WI38 (cell line): ENCODE data around the gene CDC26.

ENCODE experiments used
- H3K4me3 ChIP-seq: 2 replicates; pipeline ENCODE4 v1.5.1; 2011; ENCODE audit warnings: low read depth, mild to moderate bottlenecking, control low read depth, low read length
- TF ChIP-seq, protein P1 (sequence below): IDR thresholded peaks from 2 replicates; pipeline ENCODE4 v1.5.1; 2012; ENCODE audit warnings: low read depth, mild to moderate bottlenecking, control low read depth, low read length

CDC26 gene

DNA sequence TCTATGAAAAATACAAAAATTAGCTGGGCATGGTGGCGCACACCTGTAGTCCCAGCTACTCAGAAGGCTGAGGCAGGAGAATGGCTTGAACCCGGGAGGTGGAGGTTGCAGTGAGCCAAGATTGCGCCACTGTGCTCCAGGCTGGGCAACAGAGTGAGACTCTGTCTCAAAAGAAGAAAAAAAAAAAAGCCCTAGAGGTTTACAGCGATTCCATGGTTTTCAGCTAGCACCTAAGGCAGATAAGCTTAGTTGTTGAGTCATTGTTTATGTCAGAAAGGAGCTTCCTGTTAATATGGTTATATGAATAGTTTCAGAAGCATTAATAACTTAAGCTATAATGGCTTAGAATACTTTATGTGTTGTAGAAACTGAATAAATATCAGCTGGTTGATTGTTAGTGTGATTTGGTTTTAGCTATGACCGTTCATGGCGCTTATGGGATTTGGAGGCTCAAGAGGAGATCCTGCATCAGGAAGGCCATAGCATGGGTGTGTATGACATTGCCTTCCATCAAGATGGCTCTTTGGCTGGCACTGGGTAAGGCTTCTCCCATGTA, 14.8 kb upstream of the CDC26 start:
- no peak overlapping the region for H3K4me3 ChIP-seq
- TF ChIP-seq, protein P1, sequence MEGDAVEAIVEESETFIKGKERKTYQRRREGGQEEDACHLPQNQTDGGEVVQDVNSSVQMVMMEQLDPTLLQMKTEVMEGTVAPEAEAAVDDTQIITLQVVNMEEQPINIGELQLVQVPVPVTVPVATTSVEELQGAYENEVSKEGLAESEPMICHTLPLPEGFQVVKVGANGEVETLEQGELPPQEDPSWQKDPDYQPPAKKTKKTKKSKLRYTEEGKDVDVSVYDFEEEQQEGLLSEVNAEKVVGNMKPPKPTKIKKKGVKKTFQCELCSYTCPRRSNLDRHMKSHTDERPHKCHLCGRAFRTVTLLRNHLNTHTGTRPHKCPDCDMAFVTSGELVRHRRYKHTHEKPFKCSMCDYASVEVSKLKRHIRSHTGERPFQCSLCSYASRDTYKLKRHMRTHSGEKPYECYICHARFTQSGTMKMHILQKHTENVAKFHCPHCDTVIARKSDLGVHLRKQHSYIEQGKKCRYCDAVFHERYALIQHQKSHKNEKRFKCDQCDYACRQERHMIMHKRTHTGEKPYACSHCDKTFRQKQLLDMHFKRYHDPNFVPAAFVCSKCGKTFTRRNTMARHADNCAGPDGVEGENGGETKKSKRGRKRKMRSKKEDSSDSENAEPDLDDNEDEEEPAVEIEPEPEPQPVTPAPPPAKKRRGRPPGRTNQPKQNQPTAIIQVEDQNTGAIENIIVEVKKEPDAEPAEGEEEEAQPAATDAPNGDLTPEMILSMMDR = no peak

DNA sequence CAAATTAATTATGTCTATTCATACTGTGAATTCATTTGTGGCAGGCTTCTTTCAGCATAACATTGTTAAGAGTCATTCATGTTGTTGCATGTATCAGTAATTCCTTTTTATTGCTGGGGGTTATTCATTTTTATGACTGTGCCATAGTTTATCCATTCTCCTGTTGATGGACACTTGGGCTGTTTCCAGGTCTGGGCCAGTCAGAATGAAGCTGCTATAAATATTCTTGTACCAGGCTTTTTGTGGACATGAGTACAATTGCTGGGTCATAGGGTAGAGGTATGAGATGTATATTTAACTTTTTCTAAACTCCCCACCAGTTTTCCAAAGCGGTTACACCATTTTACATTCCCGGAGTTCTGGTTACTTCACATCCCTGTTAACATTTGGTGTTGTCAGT, 13.7 kb upstream of the CDC26 start:
- no peak overlapping the region for H3K4me3 ChIP-seq
- TF ChIP-seq, protein P1 = no peak

DNA sequence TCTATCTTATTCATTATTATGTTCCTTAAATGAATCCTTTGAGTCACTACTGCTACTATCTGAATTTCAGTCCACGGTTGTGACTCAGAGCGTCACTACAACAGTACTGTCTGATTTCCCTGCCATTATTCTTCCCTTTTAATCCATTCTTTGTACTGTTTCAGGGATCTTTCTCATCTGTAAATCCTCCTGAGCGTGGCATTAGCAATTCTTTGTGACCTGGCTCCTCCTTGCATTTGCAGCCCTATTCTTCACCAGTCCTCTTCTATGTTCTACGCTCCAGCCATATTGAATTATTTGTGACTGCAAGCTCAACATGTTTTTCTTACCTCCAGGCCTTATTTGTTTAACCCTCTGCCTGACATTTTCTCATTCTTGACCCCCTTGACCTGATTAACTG, 6.0 kb upstream of the CDC26 start:
- no peak overlapping the region for H3K4me3 ChIP-seq
- TF ChIP-seq, protein P1 = no peak

DNA sequence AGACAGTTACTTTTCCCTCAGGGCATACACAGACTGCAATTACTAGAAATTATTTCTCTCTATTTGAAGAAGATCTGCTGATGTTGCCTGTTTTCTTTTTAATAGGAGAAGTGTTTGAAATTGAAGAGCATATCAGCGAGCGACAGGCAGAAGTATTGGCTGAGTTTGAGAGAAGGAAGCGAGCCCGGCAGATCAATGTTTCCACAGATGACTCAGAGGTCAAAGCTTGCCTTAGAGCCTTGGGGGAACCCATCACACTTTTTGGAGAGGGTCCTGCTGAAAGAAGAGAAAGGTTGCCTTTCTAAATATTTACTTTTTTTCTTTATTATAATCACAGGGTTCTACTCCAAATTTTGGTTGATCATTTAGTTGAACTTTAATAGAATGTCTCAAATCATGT, 3.5 kb upstream of the CDC26 start:
- TF ChIP-seq, protein P1 = no peak
- no peak overlapping the region for H3K4me3 ChIP-seq

DNA sequence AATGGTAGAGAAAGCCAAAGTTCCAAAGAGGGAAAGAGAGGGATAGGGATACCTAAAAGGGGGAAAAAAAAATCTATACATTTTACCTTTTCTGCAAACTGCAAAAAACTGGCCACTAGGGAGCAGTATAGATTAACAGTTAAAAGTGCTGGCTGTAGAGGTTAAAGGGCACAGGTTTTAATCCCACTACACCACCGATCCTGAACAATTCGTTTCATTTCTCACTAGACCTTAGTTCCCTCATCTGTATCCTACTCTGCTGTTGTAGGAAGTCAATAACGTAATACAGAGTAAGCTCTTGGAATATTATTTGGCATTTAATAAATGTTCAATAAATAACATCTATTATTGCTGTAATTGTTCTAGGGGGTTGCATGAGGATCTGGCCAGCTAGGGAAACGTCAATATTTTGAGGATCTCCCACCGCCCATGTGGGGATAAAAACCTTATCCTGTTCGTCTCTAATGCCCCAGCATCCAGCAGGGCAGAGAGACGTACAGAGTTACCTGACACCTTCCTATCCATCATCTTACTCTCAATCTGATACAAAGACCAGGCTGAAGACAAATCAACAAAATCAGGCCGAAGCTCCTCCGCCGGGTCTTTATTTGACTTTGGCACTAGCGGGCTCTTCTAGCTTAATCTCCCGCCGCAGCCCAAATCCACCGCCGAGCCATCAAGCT, 757 bp downstream of the CDC26 start:
- H3K4me3 ChIP-seq = peak overlapping the region; percentile 80
- TF ChIP-seq, protein P1 = peak; percentile 31; the same call in 1 of the 2 replicates

DNA sequence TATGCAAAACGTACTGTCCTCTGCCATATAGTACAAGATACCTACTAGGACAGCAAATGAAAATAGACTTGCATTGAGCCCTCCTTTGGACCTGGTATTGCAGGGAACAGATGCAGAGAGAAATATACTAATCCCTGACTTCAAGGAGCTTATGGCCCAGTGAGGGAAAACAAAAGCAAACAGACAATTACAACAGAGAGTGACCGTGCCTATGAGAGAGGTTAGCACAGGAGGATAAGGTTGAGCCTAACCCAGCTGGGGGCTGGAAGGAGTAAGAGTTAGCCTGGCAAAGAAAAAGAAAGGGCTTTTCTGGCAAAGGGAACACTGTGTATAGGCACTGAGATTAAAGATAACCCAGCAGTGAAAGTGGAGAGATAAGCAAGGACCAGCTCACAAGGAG, 5.5 kb downstream of the CDC26 start:
- TF ChIP-seq, protein P1 = no peak
- no peak overlapping the region for H3K4me3 ChIP-seq

DNA sequence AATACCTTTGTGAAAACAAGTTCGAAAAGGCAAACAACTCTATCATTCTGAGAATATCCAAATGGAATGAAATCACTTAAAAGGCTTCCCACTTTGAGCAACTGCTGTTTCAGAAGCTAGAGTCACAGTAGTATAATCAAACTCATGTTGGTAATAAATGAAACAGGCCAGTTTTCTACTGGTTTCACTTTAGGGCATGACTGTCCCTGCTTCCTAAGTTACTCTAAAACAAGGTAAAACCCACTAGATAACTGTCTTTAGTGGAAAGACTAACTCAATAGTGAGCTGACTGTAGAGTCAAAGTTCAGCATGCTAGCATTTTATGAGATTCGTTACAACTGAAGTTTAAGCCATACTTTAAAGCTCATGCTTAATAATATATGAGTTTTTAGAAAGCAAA, 6.0 kb downstream of the CDC26 start:
- TF ChIP-seq, protein P1 = no peak
- H3K4me3 ChIP-seq = no peak overlapping the region
